GM04504 (cell line): ENCODE data around the gene RBP3.
A peak's percentile ranks its signal among the peaks of the same experiment; 100 is the strongest.

ENCODE experiments used
- DNase-seq: peaks from one replicate; pipeline ENCODE4 v3.0.0-alpha.2; 2012; ENCODE audit warnings: low read depth

Gene RBP3

DNA sequence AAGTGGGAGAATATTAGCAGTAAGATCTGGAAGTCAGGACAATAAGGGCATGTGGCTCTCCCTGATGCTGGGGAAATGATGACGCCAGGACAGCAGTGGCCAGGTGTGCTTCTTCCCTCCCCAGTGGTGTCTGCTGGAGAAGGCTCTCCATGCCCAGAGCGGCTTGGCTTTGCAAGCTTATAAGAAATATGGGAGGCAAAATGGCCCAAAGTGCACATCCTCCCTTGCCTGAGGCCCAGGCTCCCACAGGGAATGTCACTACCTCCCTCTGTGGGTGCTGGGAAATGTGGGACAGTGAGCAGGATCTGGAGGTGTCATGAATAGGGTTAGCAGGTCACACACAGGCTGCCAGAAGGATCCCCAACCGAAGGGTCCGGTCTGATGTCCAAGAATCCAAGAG, 53.0 kb downstream of the RBP3 start:
- DNase-seq = no peak

DNA sequence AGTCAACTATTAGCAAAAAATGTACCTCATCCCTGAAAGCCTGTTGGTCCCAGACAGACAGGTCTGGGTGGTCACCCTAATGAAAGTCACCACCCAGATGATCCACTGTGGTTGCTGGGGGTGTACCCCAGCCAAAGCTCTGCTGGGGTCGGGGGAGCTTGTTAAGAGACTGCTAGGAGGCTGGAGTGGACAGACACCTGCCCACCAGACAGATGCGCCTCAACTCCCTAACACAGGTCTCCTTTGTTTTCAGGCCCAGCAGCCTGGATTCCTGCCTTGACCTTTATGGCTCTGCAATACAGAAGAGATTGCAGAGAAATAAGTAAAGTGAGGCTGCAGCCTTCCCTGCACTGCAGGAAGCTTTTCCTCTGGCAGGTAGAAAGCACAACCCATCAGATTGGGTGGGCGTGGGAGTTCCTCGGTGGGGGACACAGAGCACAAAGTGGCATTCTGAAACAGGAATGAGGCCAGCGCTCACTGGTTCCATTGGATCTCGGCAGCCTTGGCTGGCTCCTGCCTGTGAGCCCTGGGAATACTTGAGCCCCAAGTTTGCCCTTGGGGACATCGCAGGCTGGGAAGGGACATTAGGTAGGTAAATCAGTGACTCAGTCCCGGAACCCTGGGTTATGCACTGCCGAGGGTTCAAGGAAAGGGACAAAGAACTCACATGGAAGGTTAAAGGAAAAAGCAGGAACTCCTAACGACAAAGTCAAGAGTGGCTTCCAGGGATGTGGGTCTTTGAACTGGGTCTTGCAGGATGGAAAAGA, 53.9 kb downstream of the RBP3 start:
- DNase-seq = no peak

DNA sequence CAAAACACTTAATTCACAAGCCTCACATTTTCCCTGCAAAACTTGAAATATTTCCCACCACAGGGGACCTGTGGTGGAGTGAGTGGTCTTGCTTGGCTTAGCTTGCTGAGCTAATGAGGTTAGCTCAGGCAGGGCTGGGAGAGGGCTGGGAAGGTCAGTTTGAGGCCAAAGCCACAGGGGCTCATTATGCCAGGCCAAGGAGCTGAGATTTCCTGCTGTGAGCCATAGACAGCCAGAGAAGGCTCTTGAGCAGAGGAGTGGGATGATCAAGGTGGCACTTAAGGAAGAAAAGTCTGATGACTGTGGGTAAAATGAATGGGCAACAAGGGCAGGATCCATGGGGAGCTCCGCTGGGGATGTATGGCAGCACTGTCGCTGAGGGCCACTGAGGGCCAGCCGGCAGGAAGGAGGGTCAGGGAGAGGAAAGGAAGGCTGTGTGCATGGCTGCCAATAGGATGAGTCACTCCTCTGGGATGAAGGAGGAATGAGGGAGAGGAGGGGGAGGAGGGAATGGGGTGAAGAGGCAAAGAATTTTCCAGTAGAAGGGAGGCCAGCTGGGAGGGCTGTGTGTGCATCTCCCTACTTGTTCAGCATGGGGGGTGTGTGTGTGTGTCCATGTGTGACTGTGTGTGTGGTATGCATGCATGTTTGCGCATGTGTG, 54.6 kb downstream of the RBP3 start:
- DNase-seq = peak; percentile 71

DNA sequence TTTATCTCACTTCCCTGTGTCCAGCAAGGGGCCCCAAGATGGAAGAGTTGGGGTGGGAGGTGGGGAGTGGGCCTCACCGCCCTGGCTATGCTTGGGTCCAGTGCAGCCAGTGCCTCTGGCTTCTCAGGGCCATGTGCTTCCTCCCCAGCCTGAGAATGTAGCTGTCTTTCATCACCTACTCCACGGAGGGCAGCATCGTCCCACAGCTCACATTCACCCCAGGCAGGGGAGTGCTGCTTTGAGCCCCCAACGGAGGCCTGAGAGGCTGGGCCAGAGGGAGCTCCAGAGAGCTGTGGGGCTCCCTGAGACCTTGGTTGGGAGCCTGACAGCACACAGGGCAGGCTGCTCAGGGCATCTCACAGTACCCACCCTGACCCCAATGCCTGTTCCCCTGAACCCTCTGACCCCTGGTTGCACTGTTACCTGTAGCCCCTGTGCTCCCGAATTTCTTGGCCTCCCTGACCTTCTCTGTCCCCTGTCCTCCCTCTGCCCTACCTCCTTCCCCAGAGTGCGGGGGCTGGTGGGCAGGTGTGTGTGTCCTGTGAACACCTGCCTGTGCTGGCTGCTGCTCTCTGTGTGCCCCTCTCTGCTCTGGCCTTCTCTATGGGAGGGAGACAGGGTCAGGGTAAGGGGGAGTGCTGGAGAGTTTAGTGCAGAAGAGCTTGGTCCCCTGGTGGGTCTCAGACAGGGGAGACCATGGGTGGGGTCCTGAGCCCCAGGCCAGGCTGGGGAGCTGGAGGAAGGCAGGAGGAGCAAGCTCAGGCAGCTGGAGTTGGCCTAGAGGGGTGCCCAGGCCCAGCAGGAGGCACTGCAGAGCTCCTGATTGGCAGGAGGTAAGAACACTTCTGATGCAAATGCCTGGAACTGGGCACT, 55.5 kb downstream of the RBP3 start:
- DNase-seq = no peak

DNA sequence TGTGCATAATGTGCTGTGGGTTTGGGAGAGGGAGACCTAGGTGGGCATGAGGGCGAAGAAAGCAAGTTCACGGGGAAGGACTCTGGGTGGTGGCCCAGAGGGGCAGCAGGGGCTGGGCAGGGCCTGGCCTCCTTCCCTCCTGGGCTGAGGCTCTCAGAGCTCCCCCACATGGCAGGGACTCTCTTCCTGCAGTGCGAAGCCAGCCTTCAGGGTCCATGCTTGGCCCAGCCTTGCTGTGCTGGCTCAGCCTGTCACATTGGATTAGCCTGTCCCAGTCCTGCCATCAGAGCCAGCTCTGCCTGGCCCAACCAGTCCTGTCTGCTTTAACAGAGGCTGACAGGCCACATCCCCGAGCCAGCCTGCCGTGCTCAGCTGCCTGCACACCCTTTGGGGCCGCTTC, 56.3 kb downstream of the RBP3 start:
- no peak for DNase-seq

DNA sequence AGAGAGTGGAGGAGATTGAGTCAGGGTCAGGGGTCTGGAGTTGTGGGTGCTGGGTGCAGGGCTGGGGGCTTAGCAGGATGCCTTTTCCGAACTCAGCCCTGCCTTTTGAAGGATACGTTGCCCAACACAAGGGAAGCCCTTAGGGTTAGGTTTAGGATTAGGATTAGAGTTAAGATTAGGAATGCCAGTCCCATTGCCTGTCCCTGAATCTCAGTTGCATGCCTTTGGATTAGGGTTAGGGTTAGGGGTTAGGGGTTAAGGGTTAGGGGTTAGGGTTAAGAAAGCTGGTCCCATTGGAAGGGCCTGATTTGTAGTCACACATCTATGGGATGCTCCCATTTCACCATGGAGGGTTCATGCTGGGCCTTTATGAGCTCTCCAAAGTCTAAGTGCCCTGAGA, 56.8 kb downstream of the RBP3 start:
- DNase-seq = no peak

DNA sequence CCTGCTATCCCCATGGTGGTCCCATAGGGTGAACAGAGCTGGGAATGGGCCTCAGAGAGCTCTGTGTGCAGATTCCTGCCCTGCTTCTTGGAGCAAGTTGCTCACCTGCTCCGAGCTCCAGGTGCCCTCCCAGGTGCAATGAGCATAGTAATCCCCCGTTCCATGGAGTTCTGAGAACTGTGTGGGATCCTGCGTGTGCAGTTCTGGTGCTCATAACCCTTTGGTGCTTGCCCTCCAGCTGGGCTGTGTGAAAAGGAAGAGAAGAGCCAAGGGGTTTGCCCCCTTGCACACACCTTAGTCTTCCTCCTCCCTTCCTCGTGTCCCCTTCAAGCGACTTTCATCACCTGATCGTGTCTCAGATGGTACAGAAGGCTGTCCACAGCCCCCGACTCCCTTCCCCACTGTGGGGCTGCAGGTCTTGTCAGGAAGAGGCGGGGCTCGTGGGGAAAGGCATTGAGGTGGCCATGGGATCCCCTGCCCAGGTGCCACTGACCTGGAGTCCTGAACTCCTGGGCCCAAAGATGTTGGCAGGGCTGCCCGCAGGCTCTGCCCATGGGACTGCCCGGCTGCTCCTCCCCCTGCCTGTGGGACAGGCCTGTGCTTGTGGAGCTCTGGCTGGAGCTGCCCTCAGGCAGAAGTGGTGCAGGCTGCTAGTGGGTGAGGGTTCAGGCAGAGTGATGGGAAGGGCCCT, 57.8 kb downstream of the RBP3 start:
- no peak for DNase-seq

DNA sequence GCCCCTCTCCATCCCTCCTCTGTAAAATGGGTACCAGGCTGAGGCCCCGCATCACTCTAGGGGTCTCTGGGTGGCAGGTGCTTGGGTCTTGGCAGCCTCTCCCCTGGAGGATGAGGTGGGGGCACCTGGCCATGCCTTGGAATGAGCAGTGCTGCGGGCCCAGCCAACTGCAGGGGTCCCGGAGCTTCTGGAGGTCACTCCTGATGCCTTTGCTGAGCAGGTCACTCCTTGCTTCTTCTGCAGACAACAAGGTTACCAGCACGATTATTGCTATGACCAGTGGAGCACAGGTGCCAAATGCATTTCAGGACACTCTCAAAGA, 58.3 kb downstream of the RBP3 start:
- DNase-seq = no peak

DNA sequence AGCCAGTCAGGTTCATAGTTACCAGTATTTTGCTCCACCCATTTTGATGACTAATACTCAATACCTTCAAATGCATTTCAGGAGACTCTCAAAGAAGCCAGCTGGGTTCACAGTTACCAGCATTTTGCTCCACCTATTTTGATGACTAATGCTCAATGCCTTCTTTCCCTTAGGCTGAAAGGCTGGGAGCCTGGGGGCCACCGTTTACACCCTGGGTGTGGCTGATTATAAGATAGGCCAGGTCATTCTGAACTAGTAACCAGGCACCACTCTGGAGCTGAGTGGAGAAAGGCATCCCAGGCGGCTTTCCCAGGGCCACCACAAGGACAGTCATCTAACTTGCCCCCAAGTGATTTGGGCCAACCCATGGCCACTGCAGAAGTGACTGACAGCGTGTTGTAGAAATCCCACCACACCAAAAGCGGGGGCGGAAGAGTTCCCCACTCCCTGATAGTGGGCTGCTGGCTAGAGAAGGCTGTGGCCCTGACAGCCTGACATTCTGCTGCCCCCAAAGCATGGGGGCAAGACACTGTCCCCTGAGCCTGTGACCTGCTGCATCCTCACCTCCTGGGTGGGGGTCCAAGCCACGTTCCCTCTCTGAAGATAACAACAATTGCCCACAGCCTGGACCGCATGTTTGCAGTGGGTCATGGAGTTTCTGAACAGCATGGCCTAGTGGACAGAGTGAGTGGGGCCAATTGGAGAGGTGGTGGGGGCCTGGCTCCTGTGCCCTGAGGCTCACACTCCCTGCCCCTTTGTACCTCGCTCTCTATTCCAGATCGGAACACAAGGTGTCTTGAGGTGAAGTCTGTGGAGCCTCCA, 58.9 kb downstream of the RBP3 start:
- DNase-seq = peak; percentile 40
